Memory B cell (primary cell): ENCODE measurements around the gene LMAN1L.

ENCODE experiments used
- ATAC-seq: fragments of 150-1000 bp; cut with Tn5 transposase; 2 replicates; pipeline ENCODE4 v1.10.0; 2021; ENCODE audit warnings: low read depth, mild to moderate bottlenecking, moderate library complexity
- DNase-seq, 2 donors: peaks; one replicate each; pipeline ENCODE4 v3.0.0; 2022; ENCODE audit warnings: low spot score in 2 of 2
- H3K27ac Mint-ChIP-seq: one replicate; pipeline ENCODE4 v1.8.0; 2022; ENCODE audit warnings: mild to moderate bottlenecking, moderate library complexity, mixed read lengths
- H3K27me3 Mint-ChIP-seq: one replicate; pipeline ENCODE4 v1.8.0; 2022; ENCODE audit warnings: mixed read lengths
- H3K36me3 Mint-ChIP-seq: one replicate; pipeline ENCODE4 v1.8.0; 2022; ENCODE audit warnings: mild to moderate bottlenecking, mixed read lengths
- H3K4me1 Mint-ChIP-seq: one replicate; pipeline ENCODE4 v1.8.0; 2022; ENCODE audit warnings: mixed read lengths
- H3K4me3 Mint-ChIP-seq: one replicate; pipeline ENCODE4 v1.8.0; 2022; ENCODE audit warnings: mild to moderate bottlenecking, moderate library complexity, mixed read lengths
- H3K9me3 Mint-ChIP-seq: one replicate; pipeline ENCODE4 v1.8.0; 2022; ENCODE audit warnings: mixed read lengths

Gene LMAN1L

DNA sequence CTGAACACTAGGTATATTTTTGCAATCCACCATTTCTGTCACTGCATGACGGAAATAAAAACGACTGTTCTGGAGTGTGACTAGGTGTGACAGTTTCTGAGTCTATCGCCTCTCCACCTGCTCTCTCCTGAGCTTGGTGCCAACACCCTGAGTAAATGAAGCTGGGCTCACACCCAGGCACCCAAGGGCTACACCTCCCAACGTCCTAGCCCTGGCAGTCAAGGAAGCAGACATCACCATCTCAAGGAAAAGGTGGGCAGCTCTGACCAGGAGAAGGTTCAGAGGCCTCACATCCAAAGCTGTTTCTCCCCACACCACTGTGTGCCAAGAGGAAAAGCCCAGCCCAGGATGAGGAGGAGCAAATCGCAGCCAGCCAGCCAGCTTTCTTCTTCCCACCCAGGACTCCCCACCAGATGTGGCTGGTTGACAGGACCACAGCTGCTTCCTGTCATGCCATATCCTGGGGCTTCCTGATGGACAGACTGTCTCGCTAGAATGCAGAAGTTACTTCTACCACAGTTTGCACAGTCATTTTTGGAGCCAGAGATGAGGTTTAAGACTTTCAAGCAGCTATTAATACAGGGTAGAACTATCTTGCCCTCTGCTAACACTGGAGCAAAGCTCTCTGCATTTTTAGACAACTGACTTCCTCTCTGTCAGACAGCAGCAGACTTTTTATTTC is 57.2 kb downstream of the LMAN1L start:
- peaks cover 16% of the 10 kb centered on the region for H3K36me3 Mint-ChIP-seq
- DNase-seq (peak in 1 of 2 donors; percentile 23), ATAC-seq (peak; percentile 32)
- H3K4me3 Mint-ChIP-seq, result peak overlapping the region; percentile 77
- peaks cover 54% of the 10 kb centered on the region for H3K4me1 Mint-ChIP-seq
- H3K9me3 Mint-ChIP-seq, result no peaks in the 10 kb centered on the region
- H3K27ac Mint-ChIP-seq, result peak overlapping the region; percentile 69
- no peaks in the 10 kb centered on the region for H3K27me3 Mint-ChIP-seq

DNA sequence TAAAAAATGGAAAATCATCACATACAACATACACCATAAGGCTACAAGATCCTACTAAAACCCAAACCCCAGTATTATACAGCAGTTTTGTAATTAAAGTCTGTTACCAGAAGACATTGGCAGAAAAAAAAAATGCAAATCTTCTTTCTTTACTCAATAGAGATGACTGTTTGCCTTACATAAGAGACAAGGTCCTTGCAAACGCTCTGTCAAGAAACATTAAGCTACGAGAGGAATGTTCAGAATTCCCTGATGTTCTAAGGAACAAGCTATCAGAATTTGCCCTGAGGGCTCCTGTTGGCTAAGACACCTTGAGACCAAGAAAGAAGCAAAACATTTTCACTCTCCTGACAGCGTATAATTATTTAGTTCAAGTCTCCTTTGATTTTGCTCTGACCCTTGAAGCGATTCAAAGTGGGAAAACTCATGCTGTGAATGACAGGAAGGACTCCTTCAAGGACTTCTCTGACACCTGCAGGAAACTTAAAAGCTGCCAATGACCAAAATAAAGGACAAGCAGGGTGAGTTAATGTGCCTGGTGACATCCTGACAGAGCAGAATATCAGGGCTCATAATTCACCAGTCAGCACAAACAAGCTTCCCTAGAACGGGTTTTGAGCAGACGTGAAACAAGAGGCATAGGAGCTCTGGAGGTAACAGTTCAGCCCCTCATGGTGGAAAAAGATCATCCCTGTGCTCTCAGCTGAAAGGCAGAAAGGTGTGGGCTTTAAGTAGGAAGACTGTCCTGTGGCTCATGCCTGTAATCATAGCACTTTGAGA is 58.0 kb downstream of the LMAN1L start:
- H3K4me1 Mint-ChIP-seq, result peaks cover 51% of the 10 kb centered on the region
- no peaks in the 10 kb centered on the region for H3K27me3 Mint-ChIP-seq
- ATAC-seq (no peak), DNase-seq (no peak)
- peak overlapping the region; percentile 77 for H3K4me3 Mint-ChIP-seq
- H3K9me3 Mint-ChIP-seq, result no peaks in the 10 kb centered on the region
- H3K36me3 Mint-ChIP-seq, result peaks cover 16% of the 10 kb centered on the region
- peak overlapping the region; percentile 69 for H3K27ac Mint-ChIP-seq

- Mint-ChIP-seq H3K36me3 (peaks cover 8% of the 10 kb centered on the region), H3K4me1 (peaks cover 39% of the 10 kb centered on the region)
These were observed 60.0 kb downstream of the LMAN1L start for GRCh38 chr15:74872702-74873035.

DNA sequence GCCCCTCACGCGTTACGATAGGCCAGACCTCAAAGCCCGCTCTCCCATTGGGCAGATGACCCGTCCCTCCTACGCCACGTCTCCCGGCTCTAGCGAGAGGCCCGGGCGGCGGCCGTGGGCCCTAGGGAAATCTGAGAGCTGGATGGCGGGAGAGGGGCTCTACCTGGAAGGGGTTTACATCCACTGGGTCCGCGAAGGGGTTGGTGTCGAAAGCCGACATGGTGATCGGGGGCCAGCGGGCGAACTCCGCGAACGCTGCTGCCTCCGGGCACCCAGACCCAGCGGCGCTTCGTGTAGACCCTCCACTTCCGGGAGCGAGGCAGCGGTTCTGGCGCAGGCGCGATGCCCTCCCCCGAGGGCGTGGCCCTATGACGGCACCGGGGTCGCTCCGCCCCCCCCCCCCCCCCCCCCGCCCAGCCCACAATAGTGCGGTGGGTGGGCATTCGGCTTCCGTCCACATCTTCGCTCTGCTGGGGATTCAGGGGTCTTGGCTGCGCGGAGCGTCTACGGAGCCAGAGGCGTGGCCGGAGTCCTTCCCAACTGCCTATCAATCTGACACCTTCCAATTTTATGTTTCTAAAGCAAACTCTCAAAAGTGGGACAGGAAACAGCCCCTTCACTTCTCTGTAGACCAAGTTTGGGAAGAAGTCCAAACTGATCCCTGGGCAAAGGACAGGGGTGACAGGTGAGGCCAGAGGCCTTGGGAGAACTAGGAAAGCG is 60.6 kb downstream of the LMAN1L start, which contains the start of gene SCAMP2:
Gene SCAMP2 (minus strand): TSS at position 330 of the 720 bp plus-strand sequence. CDS start 110 bp downstream, at position 220.
- DNase-seq (peak; percentile 87 to 93), ATAC-seq (peak; percentile 90)
- Mint-ChIP-seq H3K4me3 (peak within 1 kb of the TSS; percentile 88), H3K9me3 (no peaks in the 10 kb centered on the region), H3K27me3 (no peaks in the 10 kb centered on the region), H3K4me1 (peaks cover 33% of the 10 kb centered on the region), H3K27ac (peak within 1 kb of the TSS; percentile 81), H3K36me3 (peaks cover 2% of the 10 kb centered on the region)

More at GRCh38 chr15:74872702-74873035, 60.0 kb downstream of the LMAN1L start:
- peak overlapping the region; percentile 81 for H3K27ac Mint-ChIP-seq
- ATAC-seq (no peak), DNase-seq (no peak)
- H3K9me3 Mint-ChIP-seq, result no peaks in the 10 kb centered on the region
- H3K4me3 Mint-ChIP-seq, result peak overlapping the region; percentile 88
- H3K27me3 Mint-ChIP-seq, result no peaks in the 10 kb centered on the region

GRCh38 chr15:74873756-74874424 is 61.3 kb downstream of the LMAN1L start:
- no peak for DNase-seq
- no peak for ATAC-seq
- peak overlapping the region; percentile 88 for H3K4me3 Mint-ChIP-seq
- H3K4me1 Mint-ChIP-seq, result peaks cover 33% of the 10 kb centered on the region
- H3K9me3 Mint-ChIP-seq, result no peaks in the 10 kb centered on the region
- peak overlapping the region; percentile 81 for H3K27ac Mint-ChIP-seq
- peaks cover 2% of the 10 kb centered on the region for H3K36me3 Mint-ChIP-seq
- H3K27me3 Mint-ChIP-seq, result no peaks in the 10 kb centered on the region
